DMS79 (cell line): ENCODE results near the gene CRTAC1.

Experiments used
- DNase-seq: peaks from one replicate; lab custom pipeline; 2025; lab: John Stamatoyannopoulos, UW

The CRTAC1 gene

DNA sequence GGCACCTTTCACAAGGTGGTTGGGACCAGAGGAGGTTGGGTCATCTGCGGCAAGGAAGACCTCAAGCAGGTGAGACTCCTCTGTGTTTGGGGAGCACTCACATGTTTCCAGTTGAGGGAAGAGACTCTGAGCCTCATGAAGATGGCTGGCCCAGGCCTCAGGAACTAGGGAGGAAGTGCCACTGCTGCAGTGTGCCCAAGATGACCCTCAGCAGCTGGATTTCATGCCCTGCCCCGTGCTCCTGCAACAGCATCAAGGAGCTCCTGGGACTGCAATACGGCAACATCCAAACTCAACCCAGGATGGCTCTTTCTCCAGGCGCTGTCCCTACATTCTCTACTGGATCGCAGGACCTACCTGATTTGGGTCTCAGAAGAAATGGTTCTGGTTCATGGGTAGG, 106.9 kb downstream of the CRTAC1 start:
- no peak for DNase-seq

DNA sequence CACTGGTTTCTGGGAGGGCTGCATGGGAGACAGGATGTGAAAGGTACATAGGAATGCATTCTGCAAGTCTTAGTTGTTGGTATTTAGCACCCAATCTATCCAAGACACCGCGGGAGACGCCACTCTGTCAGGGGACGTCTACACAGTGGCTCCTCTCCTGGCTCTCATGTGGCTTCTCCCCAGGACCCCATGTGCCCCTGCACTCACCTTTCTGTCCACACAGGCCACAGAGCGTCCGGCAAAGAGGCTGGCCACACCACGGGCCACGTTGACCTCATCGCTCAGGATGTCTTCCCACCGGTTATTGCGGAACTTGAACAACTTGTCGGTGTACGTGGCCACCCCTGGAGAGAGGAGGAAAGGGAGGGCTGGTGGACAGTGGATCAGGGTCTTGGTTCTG, 107.4 kb downstream of the CRTAC1 start:
- no peak for DNase-seq

DNA sequence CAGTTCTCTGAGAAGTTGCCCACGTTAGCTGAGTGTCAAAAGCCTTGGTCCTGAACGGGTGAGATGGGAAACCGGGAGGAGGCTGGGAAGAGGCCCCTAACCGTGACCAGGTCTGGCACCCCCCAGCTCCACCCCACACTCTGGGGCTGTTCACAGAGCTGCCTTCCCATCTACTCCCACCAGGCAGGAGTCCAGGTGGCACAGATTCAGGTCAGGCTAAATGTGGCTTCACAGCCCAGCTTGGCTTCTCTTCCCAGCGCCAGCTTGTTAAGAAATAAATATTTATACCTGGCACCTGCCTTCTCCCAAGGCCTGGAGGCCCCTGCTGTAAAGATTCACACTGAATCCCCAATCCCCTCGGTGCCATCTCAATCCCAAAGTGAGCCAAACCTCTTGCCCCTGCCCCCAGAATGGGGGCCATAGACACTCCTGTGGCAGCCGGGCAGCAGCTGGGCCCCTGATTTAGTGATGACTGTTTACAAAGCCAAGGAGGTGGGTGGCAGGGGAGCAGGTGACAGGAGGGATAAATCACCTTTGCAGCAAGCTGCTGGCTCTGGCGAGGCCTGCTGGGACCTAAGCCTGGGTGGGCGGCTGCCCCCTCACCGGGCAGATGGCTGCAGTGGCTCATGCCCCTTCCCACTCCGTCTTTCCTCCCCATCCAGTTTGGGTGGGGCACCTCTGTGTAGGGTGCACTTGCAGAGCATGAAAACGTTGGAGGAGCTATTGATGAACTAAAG, 108.2 kb downstream of the CRTAC1 start:
- DNase-seq: no peak

DNA sequence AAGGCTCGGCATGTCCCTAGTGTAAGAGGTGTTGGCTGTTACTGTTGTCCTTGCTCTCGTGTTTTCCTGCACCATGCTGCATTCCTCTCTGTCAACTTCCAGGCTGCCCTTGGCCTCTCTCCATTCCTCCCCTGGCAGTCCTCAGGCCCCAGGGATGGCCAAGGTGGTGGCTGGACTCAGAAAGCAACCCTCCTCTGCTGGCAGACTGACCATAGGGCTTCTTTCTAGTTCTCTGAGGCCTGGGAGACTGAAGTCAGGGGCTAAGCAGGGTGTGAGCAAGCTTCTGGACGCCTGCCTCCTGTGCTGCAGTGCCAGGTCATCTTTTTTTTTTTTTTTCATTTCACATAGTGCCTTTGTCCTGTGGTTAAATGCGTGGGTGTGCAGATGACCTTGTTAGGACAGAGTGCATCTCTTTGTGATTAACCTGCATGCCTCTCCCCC, 108.8 kb downstream of the CRTAC1 start:
- DNase-seq: no peak

DNA sequence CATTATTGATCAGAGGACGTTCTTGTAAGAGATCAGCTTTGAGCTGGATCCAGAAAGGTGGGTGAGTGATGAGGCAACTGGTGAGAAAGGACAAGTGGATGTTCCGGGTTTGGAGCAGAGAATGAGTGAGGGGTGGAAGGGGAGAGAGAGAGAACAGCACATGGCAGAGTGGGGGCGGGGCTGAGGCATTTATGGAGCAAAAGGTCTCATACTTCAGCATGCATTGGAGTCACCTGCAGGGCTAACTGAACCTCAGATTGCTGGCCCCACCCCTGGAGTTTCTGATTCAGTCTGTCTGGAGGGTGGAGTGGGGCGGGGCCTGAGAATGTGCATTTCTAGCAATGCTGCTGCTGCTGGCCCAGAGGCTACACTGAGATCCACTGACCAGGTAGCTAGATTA, 109.6 kb downstream of the CRTAC1 start:
- no peak for DNase-seq

DNA sequence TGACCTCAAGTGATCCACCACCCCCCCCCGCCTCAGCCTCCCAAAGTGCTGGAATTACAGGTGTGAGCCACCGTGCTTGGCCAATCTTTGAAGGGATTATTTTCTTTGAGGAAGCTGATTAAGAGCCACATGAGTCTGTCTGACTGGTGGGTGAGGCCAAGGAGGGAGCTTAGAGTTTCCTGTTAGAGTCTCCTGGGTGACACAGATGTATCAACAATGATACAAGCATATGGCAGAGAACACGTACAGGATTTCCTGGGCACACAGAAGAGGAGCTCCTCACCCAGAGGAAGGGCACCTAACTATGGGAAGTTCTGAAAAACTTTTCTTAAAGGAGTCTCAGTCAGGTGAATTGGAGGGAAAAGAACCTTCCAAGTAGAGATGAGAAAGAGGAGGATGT, 111.4 kb downstream of the CRTAC1 start:
- DNase-seq: no peak

DNA sequence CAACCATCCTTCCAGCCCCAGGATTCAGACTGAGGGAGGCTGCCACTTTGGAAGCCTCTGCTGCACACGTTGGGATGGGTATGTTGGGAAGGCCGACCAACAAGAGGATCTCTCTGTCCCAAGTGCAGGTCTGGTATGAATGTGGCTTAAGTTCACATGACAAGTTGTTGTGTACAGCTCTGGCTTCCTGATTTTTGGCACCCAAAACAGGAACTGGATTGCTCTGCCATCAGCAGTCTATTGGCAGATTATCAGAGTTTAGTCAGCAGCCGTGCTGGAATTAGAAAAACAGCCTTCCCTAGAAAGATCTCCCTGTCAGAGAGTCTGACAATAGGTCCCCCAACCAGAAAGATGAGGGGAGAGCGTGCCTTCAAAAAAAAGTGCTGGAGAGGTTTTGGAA, 113.8 kb downstream of the CRTAC1 start:
- no peak for DNase-seq

DNA sequence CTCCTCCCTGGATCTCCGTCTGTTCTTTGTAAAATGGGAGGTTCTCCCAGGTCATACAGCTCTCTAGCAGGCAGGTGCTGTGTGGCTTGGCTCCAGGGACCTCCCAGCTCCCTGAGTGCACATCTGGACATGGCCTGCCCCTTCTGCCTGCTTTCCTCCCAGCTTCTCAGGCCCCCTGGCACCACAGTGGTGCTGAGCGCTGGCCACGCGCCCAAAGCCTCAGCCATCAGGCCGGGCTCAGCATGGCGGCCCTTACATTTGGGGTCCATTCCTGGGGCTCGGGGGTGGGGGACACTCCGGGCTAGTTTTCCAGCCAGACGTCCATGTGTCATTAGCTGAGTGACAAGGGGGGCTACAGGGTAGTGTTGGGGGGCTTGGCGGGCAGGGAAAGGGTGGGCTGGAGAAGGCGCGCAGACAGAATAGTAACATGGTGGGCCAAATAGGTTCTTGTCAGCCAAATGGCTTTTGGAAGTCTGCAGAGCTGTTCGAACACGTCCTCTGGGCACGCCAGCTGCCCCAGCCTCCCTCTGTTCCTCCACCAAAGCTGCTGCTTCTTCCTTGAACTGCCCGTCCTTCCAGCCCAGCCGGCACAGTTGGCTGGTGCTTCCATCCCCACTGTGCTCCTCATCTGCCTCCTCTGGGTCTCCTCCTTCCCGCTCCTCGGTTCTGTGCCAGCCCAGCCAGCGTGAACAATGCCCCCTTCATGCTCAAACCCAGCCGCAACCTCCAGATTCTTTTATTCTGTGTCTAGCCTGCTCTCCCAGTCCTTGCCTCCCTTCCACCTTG, 114.9 kb downstream of the CRTAC1 start:
- no peak for DNase-seq

DNA sequence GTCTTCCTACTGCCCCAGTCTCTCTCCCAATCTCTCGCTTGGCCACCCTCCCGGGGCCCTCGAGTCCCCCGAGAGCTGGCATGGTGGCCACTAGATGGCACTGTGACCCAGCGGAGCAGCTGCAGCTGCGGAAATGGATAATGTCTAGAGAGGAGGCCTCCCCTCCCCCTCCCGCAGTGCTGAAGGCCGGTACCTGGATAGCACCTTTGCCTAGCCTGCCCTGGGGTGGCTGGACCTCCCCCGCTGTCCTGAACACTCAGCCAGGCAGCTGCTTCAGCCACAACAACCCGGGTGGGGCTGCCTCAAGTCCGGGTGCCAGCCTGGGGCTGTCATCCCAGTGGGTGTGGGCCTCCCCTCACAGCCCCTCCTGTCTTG, 115.6 kb downstream of the CRTAC1 start:
- no peak for DNase-seq

DNA sequence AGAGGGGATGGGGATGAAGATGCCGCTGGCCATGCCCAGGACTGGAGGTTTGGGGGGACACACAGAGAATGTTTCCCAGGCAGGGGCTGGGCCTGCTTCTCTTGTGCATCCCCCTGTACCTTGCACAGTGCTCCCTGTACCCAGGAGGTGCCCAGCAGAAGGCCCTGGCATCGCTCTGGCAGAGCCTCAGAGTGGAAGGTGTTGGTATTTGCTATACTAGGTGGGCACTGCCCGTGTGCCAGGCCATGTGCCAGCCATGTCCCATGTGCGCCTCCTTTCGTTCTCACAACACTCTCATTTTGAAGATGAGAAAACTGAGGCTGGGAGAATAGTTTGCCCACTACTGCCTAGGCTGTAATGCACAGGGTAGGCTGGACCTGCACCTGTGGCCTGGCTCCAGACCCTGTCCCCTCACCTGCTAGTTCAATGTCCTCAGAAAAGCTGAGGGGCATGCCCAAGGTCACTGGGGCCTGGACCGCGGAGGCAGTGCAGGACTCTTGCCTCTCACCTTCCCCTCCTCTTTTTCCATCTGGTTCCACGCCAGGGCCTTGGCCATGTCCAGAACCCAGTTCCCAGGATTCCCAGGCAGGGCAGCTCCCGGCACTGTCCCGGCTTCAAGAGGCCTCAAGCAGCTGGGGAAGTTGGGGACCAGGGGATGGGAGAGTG, 116.1 kb downstream of the CRTAC1 start:
- DNase-seq: no peak

DNA sequence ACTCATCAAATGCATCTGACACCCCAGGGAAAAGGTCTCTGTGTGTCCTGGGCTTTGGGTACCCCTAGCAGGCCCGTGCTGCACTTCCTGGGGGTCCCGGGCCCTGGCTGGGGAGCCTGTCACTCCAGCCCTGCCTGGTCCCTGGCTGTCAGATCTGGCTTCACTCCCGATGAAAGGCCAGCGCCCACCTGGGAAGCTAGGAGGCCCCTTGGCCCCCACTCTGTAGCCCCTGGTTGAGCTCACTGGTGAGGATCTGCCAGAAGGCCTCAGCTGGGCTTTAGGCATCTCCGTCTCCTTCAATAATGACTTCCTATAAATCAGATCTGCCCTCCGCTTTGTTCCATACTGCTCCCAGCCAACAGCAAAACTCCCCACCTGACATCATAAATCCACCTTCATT, 116.8 kb downstream of the CRTAC1 start:
- DNase-seq: no peak

DNA sequence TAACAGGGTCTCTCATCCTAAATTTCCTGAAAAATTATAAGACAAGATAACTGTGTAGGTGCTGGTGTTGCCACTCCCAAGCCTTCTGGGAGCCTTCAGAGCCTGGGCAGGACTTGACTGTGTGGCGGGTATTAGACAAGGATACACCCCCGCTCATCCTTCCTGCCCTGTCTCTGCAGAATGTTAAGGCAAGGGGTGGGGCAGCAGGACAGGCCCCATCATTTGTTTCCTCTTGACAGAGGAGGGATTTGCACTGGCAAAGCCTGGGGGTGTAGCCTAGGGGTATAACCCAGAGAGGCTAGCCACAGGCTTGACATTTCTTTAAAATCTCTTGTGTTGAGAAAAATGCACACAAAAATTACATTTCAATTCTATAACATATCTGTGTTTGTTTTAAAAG, 117.2 kb downstream of the CRTAC1 start:
- no peak for DNase-seq

DNA sequence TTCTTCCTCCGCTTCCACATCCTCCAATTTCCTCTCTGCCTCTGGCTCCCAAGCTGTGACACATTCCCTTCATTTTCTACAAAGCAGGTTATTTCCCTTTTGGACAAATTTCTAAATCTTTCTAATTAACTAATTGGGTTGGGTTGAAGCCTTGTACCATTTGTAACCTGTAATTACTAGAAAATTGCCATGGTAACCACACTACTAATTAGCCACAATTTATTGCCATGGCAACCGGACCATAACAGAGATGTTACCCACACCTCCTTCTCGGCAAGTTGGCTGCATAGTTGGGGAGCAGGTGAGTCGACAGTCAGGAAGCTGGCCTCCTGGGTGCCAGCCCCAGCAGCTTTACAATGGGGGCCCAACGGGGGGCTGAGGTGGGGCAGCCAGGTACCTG, 119.2 kb downstream of the CRTAC1 start:
- DNase-seq: no peak

DNA sequence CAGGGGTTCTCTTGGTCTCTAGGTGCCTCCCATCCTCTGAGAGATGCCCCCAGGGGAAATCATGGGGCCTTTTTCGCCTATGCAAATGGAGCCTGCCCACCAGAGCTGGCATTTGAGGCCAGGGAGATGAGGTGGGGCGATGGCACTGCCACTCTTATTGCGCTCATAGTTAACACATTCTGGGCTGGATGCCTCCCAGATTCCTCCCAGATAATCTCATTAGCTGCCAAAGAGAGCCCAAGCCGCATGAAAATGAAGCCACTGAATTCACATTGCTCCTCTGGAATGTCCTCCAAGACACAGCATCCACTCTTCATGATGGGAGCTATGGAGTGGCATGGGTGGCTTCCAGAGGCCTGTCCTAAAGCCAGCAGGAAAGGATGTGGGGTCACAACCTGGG, 119.8 kb downstream of the CRTAC1 start:
- DNase-seq: no peak

DNA sequence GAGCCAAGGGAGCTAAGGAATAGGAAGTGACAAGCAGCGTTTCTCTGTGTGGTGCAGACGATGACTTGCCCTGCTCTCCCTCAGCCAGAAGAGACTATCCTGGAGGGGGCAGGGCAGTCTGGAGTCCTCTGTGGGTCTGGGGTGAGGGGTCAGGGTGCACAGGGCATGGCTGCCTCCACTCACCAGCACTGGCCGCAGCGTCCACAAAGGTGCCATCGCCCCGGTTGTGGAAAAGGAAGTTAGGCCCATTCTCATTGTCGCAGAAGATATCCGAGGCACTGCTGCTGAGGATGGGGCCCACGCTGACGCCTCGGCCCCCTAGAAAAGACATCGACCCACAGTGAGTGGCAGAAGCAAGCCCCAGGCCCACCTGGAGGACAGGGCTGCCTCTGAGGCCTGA, 122.6 kb downstream of the CRTAC1 start:
- DNase-seq: no peak

DNA sequence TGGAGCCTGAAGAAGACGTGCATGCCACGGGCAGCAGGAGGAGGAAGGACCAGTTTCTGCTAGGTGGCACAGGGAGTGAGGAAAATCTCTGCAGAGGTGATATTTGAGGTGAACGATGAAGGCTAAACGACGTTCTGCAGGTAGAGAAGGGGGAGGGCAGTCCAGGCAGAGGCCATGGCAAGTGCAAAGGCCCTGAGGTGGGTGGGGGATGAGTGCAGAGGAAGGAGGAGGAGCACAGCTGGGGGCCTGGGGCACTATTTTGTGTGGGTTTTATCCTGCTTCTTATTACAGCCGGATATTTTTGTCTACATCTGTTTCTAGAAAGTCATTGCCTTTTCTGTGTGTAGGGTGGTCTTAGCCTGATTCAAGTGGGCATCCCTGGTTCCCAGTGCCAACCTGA, 123.2 kb downstream of the CRTAC1 start:
- no peak for DNase-seq

DNA sequence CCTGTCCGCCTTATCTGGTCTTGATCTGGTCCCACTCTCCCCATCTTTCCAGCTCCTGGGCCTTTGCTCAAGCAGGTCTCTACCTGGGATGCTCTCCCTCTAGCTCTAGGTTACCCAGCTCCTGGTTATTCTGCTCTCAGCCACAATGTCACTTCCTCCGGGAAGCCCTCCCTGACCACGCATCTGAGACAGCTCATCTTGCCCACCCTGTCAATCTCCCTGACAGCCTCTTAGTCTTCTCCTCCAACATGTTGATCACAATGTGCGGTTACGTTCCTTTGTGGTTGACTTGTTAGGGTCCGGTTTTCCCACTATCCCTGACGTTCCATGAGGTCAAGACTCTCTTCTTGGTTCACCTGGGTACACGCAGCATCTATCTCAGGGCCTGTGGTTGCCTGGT, 125.1 kb downstream of the CRTAC1 start:
- DNase-seq: no peak

DNA sequence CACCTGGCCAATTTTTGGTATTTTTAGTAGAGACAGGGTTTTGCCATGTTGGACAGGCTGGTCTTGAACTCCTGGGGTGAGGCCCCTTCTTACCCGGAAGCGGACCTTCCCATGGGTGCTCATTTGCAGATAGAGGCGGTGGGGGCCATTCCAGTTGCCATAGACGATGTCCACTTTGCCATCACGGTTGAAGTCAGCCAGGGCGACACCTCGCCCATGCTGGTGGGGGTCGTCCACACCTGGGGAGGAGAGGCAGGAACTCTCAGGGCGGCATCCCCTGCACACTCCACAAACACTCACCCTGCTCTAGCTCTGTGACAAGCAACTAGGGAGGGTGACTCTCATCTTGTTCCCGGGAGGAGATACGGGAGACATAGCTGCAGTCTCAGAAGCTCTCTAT, 125.8 kb downstream of the CRTAC1 start:
- DNase-seq: no peak

DNA sequence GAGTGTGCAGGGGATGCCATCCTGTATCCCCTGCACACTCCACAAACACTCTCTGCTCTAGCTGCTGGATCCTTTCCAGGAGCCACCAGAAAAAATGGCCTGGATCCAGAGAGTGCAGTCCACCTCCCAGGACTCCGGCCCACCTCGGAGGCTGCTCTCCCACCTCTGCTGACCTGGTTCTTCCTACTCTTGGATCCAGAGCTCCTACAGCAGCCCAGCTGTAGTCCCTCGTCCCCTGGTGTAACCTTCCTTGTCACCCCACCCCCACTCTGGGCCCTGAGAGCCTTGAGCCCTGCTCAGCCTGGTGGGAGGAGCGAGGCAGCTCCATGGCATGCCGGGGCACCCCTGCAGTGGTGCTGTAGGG, 126.4 kb downstream of the CRTAC1 start:
- peak; percentile 15 for DNase-seq

DNA sequence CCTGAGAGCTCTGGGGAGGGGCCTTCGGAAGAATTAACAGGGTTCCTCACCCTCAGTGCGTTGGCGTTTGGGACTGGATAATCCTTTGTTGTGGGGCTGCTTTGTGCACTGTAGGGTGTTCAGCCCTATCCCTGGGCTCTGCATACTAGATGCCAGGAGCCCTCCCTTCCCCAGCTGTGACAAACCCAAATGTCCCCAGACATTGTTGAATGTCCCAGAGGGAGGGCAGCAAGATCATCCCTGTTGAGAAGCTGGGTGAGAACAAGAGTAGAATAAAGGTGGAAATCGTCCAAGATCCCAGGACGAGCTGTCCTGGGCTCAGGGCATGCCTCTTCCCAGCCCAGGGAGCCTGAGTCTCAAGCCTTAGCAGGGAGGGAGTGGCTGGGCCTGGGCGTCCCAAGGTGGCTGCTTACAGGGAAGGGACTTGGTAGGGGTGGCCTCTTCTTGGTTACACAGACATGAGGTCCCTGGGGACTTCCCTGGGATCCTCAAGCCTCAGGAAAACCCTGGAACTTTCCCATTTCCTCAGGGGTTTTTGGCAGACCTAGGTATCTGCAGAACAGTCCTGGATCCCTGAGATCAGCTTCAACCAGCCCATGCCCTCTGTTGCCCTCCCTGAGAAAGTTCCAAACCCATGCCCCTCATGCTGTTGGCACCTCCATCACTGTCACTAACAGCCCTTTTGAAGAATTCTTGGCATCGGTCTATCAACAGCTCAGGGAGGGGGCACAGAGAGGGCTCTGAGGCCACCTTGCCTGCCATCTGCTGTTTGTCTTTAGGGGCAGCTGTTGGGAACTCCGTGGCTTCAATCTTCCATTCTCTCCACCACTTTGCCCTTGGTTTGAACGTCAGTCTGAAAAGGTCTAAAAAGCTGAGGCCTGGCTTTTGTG, 127.0 kb downstream of the CRTAC1 start:
- no peak for DNase-seq

DNA sequence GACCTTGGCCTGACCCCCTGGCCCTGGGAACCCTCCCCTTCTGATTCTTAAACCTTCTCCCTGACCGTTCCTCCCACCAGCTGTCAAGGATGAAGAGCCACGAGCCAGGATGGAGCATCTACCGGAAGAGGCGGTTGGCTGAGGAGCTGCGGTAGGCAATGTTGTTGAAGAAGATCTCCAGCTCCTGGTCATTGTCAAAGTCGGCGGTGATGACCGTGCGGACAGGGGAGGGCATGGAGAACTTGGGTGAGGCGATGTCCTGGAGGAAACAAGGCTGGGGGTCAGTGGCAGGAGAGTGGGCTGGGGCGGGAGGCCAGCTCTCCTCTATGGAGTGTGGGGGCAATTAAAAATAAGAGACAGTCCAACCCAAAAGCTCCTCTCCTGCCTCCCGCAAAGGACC, 129.0 kb downstream of the CRTAC1 start:
- no peak for DNase-seq

DNA sequence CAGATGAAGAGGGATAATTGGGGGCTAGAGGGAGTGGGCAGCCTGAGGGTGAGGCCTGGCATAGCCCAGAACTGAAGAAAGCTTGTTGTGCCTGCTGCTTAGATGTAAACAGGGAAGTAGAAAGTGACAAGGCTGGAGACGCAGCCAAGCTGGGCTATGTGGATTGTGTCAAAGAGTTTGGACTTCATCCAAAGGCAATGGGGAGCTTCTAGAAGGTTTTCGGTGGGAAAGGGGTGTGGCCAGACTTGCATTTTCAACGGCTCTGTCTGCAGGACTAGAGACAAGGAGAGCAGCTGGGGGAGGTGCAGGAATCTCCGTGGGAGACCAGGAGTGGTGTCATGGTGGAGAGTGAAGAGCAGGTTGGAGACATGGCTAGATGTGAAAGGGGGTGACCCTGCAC, 132.0 kb downstream of the CRTAC1 start:
- DNase-seq: peak; percentile 24
